Astrocyte of the spinal cord (primary cell): Measurements from ENCODE around the gene MSI1.
A peak's percentile ranks its signal among the peaks of the same experiment; 100 is the strongest.

ENCODE experiments used
- DNase-seq: peaks from one replicate; pipeline ENCODE4 v3.0.0; 2011; ENCODE audit warnings: low read depth, low spot score
- H3K4me3 ChIP-seq: 2 replicates; pipeline ENCODE4 v1.5.1; 2011; ENCODE audit warnings: low read depth, mild to moderate bottlenecking, low read length, moderate library complexity
- in situ Hi-C: cut with HindIII; loops from 2 replicates; pipeline ENCODE4 v1.10.0; 2017; ENCODE audit warnings: low sequenced_read_pairs
- TF ChIP-seq, protein P1 (sequence below): IDR thresholded peaks from 2 replicates; pipeline ENCODE4 v1.5.1; 2012; ENCODE audit warnings: low read depth, mild to moderate bottlenecking, low read length, inconsistent platforms

The MSI1 gene

DNA sequence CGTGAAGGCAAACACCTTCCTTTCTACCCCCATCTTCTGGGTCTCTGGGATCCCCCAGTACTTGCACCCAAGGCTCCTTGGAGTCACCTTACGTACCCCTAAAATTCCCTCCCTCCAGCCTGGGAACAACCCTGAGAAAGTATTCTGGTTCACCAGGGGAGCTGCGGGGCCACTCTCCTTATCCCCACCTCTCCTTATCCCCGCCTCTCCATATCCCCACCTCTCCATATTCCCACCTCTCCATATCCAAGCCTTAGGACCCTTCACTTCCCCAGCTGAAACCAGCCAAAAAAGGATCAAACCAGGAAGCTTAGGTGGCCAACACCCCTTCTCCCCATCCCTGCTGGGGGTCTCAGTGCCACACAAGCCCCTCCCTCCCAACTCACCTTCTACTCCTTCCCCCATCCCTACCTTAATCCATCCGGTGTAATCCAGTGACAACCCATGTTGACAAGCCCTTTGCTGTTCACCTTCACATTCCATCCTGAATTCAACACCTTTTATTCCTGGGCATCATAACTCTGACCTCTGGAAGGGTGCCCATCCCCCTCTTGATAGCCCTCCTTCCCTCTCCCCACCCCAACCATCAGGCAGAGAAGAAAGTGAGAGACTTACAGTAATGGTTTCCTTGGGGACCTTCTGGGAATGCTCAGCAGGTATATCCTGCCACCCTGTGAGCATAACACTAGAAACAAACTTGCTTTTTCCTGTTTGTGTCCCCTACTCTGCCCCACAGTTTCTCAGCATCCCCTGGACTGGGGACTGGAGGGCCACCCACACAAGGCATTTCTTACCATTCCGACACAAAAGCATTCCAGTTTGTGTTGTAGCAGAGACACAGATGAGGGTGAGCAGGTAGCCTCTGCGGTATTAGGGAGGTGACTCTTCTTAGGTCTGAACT lies 1.6 kb upstream of the MSI1 start:
- TF ChIP-seq, protein P1, sequence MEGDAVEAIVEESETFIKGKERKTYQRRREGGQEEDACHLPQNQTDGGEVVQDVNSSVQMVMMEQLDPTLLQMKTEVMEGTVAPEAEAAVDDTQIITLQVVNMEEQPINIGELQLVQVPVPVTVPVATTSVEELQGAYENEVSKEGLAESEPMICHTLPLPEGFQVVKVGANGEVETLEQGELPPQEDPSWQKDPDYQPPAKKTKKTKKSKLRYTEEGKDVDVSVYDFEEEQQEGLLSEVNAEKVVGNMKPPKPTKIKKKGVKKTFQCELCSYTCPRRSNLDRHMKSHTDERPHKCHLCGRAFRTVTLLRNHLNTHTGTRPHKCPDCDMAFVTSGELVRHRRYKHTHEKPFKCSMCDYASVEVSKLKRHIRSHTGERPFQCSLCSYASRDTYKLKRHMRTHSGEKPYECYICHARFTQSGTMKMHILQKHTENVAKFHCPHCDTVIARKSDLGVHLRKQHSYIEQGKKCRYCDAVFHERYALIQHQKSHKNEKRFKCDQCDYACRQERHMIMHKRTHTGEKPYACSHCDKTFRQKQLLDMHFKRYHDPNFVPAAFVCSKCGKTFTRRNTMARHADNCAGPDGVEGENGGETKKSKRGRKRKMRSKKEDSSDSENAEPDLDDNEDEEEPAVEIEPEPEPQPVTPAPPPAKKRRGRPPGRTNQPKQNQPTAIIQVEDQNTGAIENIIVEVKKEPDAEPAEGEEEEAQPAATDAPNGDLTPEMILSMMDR, result no peak
- no peak for DNase-seq
- H3K4me3 ChIP-seq, result no peak overlapping the region
- in situ Hi-C loops, result no loop called here

DNA sequence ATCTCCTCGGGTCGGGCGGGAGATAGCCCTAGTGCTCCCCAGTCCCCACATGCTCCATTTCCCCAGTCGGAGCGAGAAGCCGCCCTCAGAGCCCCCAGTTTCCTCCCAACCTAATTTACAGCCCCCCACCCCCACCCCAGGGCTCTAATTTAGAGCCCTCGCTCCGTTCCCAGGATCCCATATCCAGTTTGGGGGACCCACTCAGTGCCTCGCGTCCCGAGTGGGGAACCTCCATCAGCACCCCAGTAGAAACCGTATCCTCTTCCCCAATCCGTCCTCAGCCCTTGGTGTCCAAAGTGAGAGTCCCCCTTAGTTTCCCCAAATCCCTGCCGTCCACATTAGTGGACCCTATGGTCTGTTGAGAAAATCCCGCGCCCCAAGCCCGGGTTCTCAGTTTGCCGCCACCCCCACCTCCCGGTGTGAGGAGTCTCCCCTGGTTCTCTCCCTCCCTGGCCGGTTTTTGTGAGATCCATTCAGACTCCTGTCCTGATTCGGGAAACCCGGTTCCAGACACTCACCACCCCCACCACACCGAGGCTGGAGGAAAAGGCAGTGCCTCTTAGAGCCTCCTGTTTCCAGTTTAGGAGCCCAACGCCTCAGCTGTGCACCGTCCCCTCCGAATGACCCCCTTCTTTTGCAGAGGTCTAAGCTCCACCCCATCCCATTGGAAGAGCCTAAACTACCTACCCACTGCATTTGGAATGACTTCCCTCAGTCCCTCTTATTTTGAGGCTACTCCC lies 809 bp upstream of the MSI1 start:
- in situ Hi-C loops, result no loop called here
- TF ChIP-seq, protein P1, result no peak
- no peak for DNase-seq
- H3K4me3 ChIP-seq, result peak overlapping the region; percentile 10

DNA sequence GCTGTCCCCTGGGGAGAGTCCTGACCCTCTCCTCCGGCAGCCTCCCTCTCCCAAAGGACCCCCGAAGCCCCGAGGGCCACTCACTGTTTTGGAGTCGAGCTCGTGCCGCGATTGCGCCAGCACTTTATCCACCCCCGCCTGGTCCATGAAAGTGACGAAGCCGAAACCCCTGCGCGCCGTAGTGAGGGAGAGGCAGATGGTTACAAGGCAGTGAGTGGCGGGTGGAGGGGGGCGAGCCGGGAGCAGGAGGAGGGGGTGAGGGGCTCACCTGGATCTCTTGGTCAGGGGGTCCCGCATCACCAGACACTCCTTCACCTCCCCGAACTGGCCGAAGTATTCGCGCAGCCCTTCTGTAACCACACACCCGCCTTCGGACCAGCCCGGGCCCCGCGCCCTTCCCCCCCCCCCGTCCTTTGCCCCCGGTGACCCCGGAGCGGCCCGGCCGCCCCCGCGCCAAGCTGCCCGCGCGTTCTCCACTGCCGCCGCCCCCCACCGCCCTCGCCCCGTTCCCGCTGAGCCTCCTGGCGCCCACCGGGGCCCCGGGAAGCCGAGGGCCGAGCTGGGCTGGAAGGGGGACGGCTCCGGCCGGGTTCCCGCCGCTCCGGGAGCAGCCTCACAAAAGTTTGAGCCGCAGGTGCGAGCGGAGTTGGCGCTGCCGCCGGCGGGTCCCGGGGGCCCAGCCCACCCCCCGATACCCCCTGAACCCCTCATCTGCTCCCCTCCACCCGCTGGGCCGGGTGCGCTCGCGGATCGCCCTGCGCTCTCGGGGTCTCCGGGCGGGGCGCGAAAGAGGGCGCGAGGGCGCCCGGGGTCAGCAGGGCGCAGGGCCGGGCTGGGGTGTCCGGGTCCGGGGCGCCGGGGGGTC lies 808 bp downstream of the MSI1 start:
- TF ChIP-seq, protein P1, result no peak
- no peak for DNase-seq
- in situ Hi-C loops, result no loop called here
- no peak overlapping the region for H3K4me3 ChIP-seq

DNA sequence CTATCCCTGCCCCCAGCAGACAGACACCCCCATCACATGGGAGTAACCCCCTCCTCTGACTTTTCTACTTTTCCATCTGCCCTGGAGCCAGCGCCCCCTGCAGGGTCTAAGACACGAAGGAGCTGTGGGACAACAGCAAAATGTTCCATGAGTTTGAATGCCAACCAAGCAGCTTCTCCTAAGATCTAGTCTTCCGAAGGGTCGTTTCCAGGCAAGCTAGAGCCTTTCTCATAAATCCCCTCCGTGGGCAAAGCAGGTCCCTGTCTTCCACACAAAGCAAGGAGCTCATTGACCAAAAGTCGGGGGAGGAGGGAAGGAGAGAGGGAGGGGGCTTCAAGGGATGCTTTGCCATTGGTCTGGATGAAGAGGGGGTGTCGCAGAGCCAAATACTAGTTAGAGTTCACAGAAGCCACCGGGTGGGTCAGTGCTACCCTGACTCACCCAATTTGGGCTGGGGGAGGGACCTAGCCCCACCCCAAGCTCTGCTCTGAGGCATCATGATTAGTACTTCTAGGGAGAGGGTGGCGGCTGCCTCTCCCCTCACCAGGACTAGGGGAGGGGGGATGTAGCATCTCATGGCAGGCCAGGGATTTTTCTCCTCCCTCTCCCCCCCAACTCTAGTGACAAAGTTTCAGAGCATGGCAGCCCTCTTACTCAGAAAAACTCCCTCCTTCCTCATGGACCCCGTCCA lies 1.6 kb downstream of the MSI1 start:
- in situ Hi-C loops, result no loop called here
- no peak overlapping the region for H3K4me3 ChIP-seq
- no peak for DNase-seq
- TF ChIP-seq, protein P1, result peak; percentile 60

DNA sequence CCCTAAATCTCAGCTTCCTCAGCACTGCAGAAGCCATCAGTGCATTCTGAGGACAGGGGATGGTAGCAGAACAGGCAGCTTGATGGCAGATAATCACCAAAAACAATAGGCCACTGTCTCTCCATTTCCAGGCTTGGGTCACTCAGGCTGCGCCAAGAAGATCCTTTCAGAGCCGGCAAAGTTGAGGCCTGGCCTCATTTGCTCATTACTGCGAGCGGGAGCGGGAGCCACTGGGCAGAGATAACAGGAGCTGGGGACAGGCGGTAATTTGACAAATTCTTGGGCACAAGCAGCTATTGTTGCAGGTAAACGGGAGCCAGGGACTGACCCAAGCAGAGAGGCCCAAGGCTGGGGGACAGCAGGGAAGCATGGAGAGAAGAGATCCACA lies 2.1 kb downstream of the MSI1 start:
- no peak for DNase-seq
- TF ChIP-seq, protein P1, result no peak
- no peak overlapping the region for H3K4me3 ChIP-seq
- in situ Hi-C loops, result no loop called here

DNA sequence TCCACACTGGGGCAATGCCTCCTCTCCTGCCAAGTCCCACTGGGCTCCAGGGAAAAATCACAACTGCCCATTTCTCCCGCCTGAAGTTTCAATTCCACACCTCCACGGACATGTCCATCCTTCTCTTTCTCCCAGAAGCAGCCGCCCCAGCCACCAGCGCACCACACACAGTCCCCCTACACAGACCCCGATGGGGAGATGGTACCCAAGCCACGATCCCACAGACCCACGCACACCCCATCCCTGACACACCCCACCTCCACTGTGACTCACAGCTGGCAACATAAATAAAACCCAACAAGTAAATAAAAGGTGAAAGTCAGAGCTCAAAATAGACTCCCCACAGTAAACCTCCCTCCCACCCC lies 2.6 kb downstream of the MSI1 start:
- H3K4me3 ChIP-seq, result no peak overlapping the region
- DNase-seq, result no peak
- in situ Hi-C loops, result no loop called here
- TF ChIP-seq, protein P1, result no peak
